GM18867 (cell line): Measurements from ENCODE around the gene ARHGAP42.

Source experiments
- ATAC-seq: cut with Tn5 transposase; IDR thresholded peaks from one replicate; pipeline ENCODE4 v1.9.1; 2021; ENCODE audit warnings: mild to moderate bottlenecking, moderate library complexity; ENCODE audit not compliant: unreplicated experiment

Gene ARHGAP42

GRCh38 chr11:100793525-100793924, 106.4 kb downstream of the ARHGAP42 start:
- no peak for ATAC-seq

- ATAC-seq = no peak
Measured at GRCh38 chr11:100794446-100794845, 107.4 kb downstream of the ARHGAP42 start.

- no peak for ATAC-seq
Measured at GRCh38 chr11:100799445-100799844, 112.4 kb downstream of the ARHGAP42 start.

GRCh38 chr11:100800202-100800601, 113.1 kb downstream of the ARHGAP42 start:
- no peak for ATAC-seq

GRCh38 chr11:100801225-100801999, 114.3 kb downstream of the ARHGAP42 start:
- no peak for ATAC-seq

- ATAC-seq = no peak
Measured at GRCh38 chr11:100805506-100806199, 118.6 kb downstream of the ARHGAP42 start.

GRCh38 chr11:100806296-100806695, 119.2 kb downstream of the ARHGAP42 start:
- ATAC-seq = no peak

- no peak for ATAC-seq
Measured at GRCh38 chr11:100808904-100809491, 121.9 kb downstream of the ARHGAP42 start.

- ATAC-seq = peak; percentile 67
Measured at GRCh38 chr11:100810146-100810545, 123.1 kb downstream of the ARHGAP42 start.

- ATAC-seq = no peak
Measured at GRCh38 chr11:100810666-100811065, 123.6 kb downstream of the ARHGAP42 start.

- no peak for ATAC-seq
Measured at GRCh38 chr11:100812517-100812916, 125.4 kb downstream of the ARHGAP42 start.

GRCh38 chr11:100815787-100816330, 128.8 kb downstream of the ARHGAP42 start:
- no peak for ATAC-seq

GRCh38 chr11:100816823-100817222, 129.7 kb downstream of the ARHGAP42 start:
- no peak for ATAC-seq

GRCh38 chr11:100817620-100818019, 130.5 kb downstream of the ARHGAP42 start:
- ATAC-seq = no peak

GRCh38 chr11:100820621-100821020, 133.5 kb downstream of the ARHGAP42 start:
- no peak for ATAC-seq

- no peak for ATAC-seq
Measured at GRCh38 chr11:100821198-100821597, 134.1 kb downstream of the ARHGAP42 start.

- no peak for ATAC-seq
Measured at GRCh38 chr11:100823360-100823759, 136.3 kb downstream of the ARHGAP42 start.

- no peak for ATAC-seq
Measured at GRCh38 chr11:100824041-100824809, 137.1 kb downstream of the ARHGAP42 start.

GRCh38 chr11:100825626-100826025, 138.5 kb downstream of the ARHGAP42 start:
- ATAC-seq = no peak

GRCh38 chr11:100827934-100828661, 141.0 kb downstream of the ARHGAP42 start:
- ATAC-seq = peak; percentile 95
